Neuron (in vitro differentiated cells): ENCODE measurements around the gene MAP2K1.

Experiments
- H2AFZ ChIP-seq: one replicate; pipeline ENCODE4 v1.6.1; 2013; ENCODE audit warnings: low read depth, mild to moderate bottlenecking, inconsistent platforms, low read length, moderate library complexity
- H3K27me3 ChIP-seq: one replicate; pipeline ENCODE4 v1.6.1; 2013; ENCODE audit warnings: low read length; ENCODE audit not compliant: insufficient read depth
- H3K36me3 ChIP-seq: one replicate; pipeline ENCODE4 v1.6.1; 2013; ENCODE audit warnings: low read length; ENCODE audit not compliant: insufficient read depth
- H3K4me1 ChIP-seq: one replicate; pipeline ENCODE4 v1.6.1; 2013; ENCODE audit warnings: low read length; ENCODE audit not compliant: insufficient read depth
- H3K4me3 ChIP-seq: 2 replicates; pipeline ENCODE4 v1.5.1; 2013; ENCODE audit warnings: mild to moderate bottlenecking, low read length, moderate library complexity
- H3K9me3 ChIP-seq: one replicate; pipeline ENCODE4 v1.6.1; 2013; ENCODE audit warnings: low read length

The MAP2K1 gene

GRCh38 chr15:66415360-66415759, 28.6 kb downstream of the MAP2K1 start:
- Histone ChIP-seq H3K4me1 (no peaks in the 10 kb centered on the region), H2AFZ (no peak overlapping the region), H3K36me3 (no peaks in the 10 kb centered on the region), H3K9me3 (peaks cover 8% of the 10 kb centered on the region), H3K27me3 (no peaks in the 10 kb centered on the region), H3K4me3 (no peak overlapping the region)

DNA sequence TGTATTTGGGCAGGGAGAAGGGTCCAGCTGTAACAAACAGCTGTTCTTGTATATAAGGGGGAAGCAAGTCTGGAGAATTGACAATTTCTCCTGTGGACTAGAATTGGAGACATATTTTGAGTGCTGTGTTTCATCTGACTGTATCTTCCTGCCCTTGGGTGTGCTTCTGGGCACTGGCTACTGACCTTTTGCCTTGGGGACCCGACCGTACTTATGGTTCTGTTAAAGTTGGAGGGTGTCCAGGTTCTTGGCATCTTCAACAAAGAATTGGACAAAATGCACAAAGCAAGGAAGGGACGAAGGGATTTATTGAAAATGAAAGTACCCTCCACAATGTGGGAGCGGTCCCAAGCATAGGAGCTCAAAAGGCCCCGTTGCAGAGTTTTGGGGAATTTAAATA, 31.0 kb downstream of the MAP2K1 start:
- H3K27me3 ChIP-seq = no peaks in the 10 kb centered on the region
- no peak overlapping the region for H3K4me3 ChIP-seq

DNA sequence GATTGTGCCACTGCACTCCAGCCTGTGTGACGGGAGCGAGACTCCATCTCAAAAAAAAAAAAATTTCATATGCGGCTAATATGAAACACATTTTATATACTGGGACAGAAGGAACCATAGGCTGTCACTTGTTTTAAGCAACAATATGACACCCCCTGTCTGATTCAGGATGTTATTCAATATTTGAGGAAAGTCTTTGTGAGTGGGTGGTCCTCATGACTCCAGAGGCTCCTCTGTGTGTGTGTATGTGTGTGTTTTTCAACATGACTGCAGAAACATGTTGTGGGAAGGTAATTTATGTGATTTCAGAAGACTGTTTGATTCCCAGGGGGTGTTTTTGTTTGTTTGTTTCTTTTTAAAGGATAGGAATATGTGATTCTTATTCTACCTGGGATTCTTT, 32.8 kb downstream of the MAP2K1 start:
- H3K9me3 ChIP-seq = peaks cover 3% of the 10 kb centered on the region
- H3K4me3 ChIP-seq = no peak overlapping the region
- H3K36me3 ChIP-seq = no peaks in the 10 kb centered on the region
- H3K4me1 ChIP-seq = no peaks in the 10 kb centered on the region
- H2AFZ ChIP-seq = no peak overlapping the region
- no peaks in the 10 kb centered on the region for H3K27me3 ChIP-seq

More for the DNA sequence above, 31.0 kb downstream of the MAP2K1 start:
- Histone ChIP-seq H3K9me3 (peaks cover 8% of the 10 kb centered on the region), H3K4me1 (no peaks in the 10 kb centered on the region), H3K36me3 (no peaks in the 10 kb centered on the region), H2AFZ (no peak overlapping the region)

DNA sequence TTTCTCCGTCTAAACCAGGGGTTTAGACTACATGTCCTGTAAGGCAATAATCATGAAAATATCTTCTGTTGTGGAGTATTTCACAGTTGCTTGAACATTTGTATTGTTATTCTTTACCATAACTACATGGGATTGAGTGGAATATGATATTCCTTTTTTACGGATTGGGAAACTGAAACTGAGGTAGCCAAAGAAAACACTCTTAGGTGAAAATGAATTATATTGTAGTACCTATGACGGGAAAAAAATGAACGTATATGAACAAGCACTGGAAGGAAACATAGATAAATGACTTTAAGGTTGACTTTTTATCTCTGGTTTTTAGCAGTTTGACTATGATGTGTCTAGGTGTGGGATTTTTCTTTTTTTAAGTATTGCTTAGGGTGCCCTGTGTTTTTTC, 35.6 kb downstream of the MAP2K1 start:
- Histone ChIP-seq H2AFZ (no peak overlapping the region), H3K27me3 (no peaks in the 10 kb centered on the region), H3K4me1 (no peaks in the 10 kb centered on the region), H3K4me3 (no peak overlapping the region), H3K36me3 (no peaks in the 10 kb centered on the region), H3K9me3 (no peaks in the 10 kb centered on the region)

DNA sequence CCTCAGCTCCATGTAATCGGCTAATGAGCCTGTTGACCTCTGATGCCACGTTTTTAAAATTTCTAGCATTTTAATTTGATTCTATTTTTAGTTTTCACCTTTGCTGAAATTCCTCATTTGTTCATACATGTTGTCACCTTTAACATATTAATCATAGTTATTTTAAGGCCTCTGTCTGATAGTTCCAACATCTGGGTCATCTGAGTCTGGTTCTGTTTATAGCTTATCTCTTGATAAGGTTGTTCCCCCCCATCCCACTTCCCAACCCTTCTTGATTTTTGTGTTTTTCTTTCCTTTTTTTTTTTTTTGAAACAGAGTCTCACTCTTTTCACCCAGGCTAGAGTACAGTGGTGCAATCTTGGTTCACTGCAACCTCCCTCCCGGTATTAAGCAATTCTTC, 36.4 kb downstream of the MAP2K1 start:
- Histone ChIP-seq H2AFZ (no peak overlapping the region), H3K4me1 (no peaks in the 10 kb centered on the region), H3K27me3 (no peaks in the 10 kb centered on the region), H3K36me3 (no peaks in the 10 kb centered on the region), H3K9me3 (no peaks in the 10 kb centered on the region), H3K4me3 (no peak overlapping the region)

GRCh38 chr15:66424963-66425612, 38.4 kb downstream of the MAP2K1 start:
- Histone ChIP-seq H3K36me3 (no peaks in the 10 kb centered on the region), H3K9me3 (no peaks in the 10 kb centered on the region), H3K4me3 (no peak overlapping the region), H2AFZ (no peak overlapping the region), H3K27me3 (no peaks in the 10 kb centered on the region), H3K4me1 (no peaks in the 10 kb centered on the region)

GRCh38 chr15:66425837-66426236, 39.1 kb downstream of the MAP2K1 start:
- no peak overlapping the region for H3K4me3 ChIP-seq
- H3K27me3 ChIP-seq = no peaks in the 10 kb centered on the region
- H3K4me1 ChIP-seq = no peaks in the 10 kb centered on the region
- no peaks in the 10 kb centered on the region for H3K36me3 ChIP-seq
- H2AFZ ChIP-seq = no peak overlapping the region
- H3K9me3 ChIP-seq = no peaks in the 10 kb centered on the region

DNA sequence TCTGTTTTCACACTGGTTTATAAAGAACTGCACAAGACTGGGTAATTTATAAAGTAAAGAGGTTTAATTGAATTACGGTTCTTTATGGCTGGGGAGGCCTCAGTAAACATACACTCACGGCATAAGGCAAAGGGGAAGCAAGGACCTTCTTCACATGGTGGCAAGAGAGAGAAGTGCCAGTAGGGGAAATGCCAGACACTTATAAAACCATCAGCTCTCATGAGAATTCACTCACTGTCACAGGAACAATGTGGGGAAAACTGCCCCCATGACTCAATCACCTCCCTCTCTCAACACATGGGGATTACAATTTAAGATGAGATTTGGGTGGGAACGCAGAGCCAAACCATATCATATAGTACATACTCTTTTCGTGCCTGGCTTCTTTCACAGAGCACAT, 42.4 kb downstream of the MAP2K1 start:
- Histone ChIP-seq H3K36me3 (no peaks in the 10 kb centered on the region), H3K4me3 (no peak overlapping the region), H3K9me3 (no peaks in the 10 kb centered on the region), H2AFZ (no peak overlapping the region), H3K4me1 (no peaks in the 10 kb centered on the region), H3K27me3 (no peaks in the 10 kb centered on the region)

GRCh38 chr15:66429546-66429945, 42.8 kb downstream of the MAP2K1 start:
- H3K27me3 ChIP-seq = no peaks in the 10 kb centered on the region
- H3K9me3 ChIP-seq = no peaks in the 10 kb centered on the region

DNA sequence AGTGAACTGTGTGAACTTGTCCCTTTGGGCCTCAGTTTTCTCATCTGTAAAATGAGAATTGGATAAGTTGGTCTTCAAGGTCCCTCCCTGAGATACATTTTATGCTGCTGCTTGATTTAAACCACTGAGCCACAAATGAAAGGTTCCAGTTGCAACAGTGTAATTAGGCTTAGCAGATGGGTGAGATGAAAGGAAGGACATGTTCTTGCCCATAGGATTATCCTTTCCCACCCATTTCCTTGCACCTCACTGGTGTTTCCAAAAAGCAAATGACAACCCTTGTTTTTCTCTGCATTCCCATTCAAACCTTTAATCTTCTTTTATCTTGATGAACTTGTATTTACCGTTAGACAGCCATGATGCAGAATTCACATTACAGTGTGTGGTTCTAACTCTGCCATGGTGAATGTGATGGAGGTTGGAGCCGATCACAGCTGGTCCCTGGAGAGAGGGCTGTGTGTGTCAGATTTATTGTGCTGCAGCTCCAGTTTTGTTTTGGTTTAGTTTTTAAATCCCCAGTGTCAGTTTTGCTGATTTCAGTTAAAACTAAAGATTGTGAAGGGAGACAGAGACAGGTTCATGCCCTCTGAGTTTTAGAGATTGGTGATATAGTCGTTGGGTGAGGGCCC, 44.0 kb downstream of the MAP2K1 start:
- Histone ChIP-seq H3K27me3 (no peaks in the 10 kb centered on the region), H2AFZ (no peak overlapping the region), H3K4me1 (no peaks in the 10 kb centered on the region), H3K4me3 (no peak overlapping the region), H3K36me3 (peaks cover 5% of the 10 kb centered on the region), H3K9me3 (no peaks in the 10 kb centered on the region)

More at GRCh38 chr15:66429546-66429945, 42.8 kb downstream of the MAP2K1 start:
- Histone ChIP-seq H3K4me3 (no peak overlapping the region), H2AFZ (no peak overlapping the region), H3K4me1 (no peaks in the 10 kb centered on the region), H3K36me3 (no peaks in the 10 kb centered on the region)

DNA sequence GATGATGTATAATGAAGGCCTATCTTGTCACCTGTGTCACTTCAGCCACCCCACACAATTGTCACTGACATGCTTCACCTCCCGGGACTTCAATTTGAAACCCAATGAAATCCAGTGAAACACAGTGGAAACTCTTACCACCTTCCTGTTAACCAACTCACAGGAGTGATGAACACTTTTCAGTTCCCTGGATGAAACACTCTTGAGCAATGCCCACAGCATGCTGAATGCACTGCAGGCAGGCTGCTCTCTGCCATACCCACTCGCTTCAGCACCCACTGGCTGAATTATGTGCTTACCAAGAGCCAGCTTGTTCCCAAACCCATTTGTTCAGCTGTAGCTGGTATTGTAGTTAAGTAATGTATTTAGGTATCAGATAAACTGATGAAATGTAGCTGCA, 47.0 kb downstream of the MAP2K1 start:
- no peaks in the 10 kb centered on the region for H3K9me3 ChIP-seq
- H2AFZ ChIP-seq = no peak overlapping the region
- H3K4me1 ChIP-seq = no peaks in the 10 kb centered on the region
- peaks cover 21% of the 10 kb centered on the region for H3K36me3 ChIP-seq
- H3K27me3 ChIP-seq = no peaks in the 10 kb centered on the region
- H3K4me3 ChIP-seq = no peak overlapping the region

- Histone ChIP-seq H3K36me3 (peaks cover 49% of the 10 kb centered on the region), H3K4me1 (no peaks in the 10 kb centered on the region), H3K4me3 (no peak overlapping the region), H2AFZ (no peak overlapping the region), H3K27me3 (no peaks in the 10 kb centered on the region), H3K9me3 (no peaks in the 10 kb centered on the region)
These were observed 53.8 kb downstream of the MAP2K1 start for GRCh38 chr15:66440501-66440900.

GRCh38 chr15:66452420-66452819, 65.7 kb downstream of the MAP2K1 start:
- Histone ChIP-seq H3K27me3 (no peaks in the 10 kb centered on the region), H3K36me3 (peaks cover 7% of the 10 kb centered on the region), H3K4me3 (no peak overlapping the region), H3K9me3 (no peaks in the 10 kb centered on the region), H2AFZ (no peak overlapping the region), H3K4me1 (no peaks in the 10 kb centered on the region)
